ENCODE results near the gene NECTIN1.

DNA sequence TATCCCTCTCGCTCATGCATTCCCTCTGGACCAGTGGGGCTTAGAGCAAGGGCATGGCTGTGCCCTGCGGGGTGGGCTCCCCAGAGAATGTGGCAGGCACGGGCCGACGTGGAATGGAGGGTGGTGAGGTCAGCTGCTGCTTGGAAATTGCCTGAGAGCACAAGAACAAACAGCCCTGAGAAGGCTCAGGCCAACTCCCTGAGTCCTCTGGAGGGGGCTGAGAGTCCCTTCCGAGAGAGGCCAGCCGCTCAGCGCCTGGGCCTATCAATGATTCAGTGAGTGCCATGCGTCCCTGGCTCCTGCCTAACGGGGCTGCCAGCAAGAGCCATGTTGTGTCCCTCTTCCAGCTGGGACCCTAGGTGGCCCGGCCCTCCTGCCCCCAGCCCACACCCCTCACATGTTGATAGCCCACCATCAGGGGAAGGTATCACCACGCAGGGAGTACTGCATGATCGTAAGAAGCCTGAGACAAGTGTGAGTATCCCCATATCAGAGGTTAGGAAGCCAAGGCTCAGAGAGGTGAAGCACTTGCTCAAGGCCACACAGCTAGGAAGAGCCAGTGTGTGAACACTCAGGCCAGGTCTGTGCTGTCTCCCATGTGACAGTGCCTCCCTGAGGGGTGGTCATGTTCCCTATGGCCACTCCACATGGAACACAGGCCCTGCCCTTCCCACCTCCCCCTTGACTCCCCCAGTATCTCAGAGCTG lies 55.8 kb downstream of the NECTIN1 start:
- TF ChIP-seq, protein P1, sequence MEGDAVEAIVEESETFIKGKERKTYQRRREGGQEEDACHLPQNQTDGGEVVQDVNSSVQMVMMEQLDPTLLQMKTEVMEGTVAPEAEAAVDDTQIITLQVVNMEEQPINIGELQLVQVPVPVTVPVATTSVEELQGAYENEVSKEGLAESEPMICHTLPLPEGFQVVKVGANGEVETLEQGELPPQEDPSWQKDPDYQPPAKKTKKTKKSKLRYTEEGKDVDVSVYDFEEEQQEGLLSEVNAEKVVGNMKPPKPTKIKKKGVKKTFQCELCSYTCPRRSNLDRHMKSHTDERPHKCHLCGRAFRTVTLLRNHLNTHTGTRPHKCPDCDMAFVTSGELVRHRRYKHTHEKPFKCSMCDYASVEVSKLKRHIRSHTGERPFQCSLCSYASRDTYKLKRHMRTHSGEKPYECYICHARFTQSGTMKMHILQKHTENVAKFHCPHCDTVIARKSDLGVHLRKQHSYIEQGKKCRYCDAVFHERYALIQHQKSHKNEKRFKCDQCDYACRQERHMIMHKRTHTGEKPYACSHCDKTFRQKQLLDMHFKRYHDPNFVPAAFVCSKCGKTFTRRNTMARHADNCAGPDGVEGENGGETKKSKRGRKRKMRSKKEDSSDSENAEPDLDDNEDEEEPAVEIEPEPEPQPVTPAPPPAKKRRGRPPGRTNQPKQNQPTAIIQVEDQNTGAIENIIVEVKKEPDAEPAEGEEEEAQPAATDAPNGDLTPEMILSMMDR (IDR thresholded peaks at IDR 0.05), result no peak
- no peak for TF ChIP-seq EZH2 (IDR thresholded peaks at IDR 0.05)

All from neural progenitor cell (in vitro differentiated cells).